HTR-8/SVneo (cell line): ENCODE results near the gene SLC1A5.

Experiments
- DNase-seq: peaks from one replicate; pipeline ENCODE4 v3.0.0; 2011; ENCODE audit warnings: low spot score, mixed read lengths; ENCODE audit not compliant: insufficient read length
- FAIRE-seq: peaks from 2 replicates; lab custom pipeline; 2011; peaks lifted over from hg19 to GRCh38; lab: Jason Lieb, UNC

Gene SLC1A5

DNA sequence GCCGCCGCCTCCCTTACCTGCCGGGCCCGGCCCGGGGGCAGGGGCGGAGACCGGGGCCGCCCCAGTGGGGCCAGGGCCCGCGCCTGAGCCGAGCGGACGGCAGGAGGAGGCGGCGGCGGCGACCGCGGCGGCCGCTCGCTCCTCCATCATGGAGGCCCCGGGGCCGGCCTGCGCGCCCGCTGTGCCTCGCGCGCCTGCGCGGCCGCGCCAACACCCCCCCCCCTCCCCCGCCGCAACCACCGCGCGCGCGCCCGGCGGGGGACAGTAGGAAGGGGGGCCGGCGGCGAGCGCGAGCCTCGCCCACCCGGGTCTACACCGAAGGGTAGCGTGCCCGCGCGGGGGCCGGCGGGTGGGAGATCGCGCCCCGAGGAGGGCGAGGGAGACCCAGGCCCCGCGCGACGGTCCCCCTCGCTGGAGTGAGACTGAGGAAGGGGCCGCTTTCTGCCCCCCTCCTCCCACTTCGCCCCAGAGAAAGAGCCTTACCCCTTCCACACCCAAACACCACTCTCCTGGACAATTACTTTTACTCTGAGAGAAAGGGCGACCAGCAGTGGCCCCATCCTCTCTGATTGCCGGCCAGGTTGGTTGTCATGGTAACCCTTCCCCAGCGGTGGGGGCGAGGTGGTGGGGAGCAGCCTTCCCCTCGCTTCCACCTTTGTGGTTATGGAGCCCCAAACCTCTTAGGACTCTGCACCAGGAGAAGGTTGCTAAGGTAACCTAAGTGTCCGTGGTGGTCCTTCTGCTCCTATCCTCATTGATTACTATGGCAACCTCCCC is 41.9 kb downstream of the SLC1A5 start, which contains the start of gene STRN4:
Gene STRN4, minus strand, starts transcription at position 170 of the 777 bp plus-strand sequence. Its CDS starts 20 bp downstream, at position 150.
- DNase-seq (peak; percentile 74), FAIRE-seq (no peak)

DNA sequence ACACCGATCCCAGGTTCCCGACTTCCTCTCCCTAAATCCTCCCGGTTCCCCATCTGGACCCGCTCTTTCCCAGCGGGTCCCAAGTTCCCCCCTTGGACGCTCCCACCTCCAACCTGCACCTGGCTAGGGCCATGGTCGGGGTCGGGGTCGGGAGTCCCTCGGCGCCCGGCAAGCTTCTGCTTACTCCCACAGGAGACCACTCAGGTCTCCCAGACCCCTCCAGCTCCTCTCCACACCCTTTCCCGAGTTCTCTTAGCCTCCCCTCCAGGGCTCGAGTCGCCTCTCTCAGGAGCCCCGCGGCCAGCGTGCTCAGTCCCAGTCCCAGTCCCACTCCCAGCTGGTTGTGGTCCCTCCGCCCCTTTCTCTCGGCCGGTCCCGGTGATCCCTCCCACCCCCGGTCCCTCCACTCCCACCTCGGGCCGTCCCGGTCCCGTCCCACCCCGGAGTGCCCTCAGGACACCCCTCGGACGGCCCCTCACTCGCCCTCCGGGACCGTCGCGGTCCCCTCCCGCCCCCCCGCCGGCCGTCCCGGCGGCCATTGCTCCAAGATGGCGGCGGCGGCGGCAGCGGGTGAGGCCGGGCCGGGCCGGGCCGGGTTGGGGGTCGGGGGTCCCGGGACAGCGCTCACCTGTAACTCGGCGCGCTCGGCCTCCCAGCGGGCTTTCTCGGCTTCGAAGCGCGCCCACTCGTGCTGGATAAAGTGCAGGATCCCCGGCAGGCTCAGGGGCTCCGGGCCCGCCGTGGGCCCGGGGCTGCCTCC is 42.7 kb downstream of the SLC1A5 start, which contains the start of gene FKRP:
Gene FKRP, plus strand, starts transcription at position 537 of the 760 bp plus-strand sequence. CDS start 9,394 bp downstream, outside the sequence.
- FAIRE-seq (no peak), DNase-seq (no peak)

DNA sequence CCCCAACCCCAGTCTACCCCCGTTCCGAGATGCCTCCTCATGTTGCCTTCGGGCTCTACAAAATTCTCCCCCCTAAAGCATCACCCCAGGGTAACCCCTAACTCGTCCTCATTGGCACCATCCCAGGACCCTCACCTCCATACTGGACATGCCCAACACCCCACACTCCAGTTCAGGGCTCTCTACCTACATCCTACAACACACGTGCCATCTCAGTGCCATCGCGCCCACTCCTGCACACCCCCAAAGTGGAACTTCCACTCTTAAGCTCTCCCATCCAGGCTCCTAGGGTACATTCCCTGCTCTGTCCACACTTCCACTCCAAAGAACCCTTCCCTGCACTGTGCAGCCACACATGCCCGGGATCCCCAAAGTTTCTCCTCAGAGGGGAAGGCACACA is 43.4 kb downstream of the SLC1A5 start:
- DNase-seq (no peak), FAIRE-seq (no peak)

DNA sequence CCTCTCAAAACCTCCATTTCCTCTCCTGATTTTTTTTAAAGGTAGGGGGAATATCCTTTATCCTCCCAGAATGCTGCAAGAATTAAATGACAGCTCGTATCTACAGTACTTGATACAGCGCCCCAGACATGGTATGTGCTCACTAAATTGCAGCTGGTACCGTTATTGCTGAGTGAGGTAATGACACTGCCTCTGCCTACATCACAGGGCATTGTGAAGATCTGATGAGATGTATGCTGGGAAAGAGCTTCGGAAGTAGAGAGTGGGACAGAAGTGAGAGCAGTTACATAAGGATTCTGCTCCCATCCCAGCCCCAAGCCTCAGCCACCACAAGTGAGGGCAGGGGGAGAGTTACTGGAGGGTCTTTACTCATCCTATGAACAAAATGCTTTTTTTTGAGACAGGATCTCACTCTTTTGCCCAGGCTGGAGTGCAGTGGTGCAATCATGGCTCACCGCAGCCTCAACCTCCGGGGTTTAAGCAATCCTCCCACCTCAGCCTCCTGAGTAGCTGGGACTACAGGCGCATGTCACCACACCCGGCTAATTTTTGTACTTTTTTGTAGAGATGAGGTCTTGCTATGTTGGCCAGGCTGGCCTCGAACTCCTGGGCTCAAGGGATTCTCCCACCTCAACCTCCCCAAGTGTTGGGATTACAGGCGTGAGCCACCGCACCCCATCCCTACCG is 44.2 kb downstream of the SLC1A5 start:
- DNase-seq (no peak), FAIRE-seq (no peak)

DNA sequence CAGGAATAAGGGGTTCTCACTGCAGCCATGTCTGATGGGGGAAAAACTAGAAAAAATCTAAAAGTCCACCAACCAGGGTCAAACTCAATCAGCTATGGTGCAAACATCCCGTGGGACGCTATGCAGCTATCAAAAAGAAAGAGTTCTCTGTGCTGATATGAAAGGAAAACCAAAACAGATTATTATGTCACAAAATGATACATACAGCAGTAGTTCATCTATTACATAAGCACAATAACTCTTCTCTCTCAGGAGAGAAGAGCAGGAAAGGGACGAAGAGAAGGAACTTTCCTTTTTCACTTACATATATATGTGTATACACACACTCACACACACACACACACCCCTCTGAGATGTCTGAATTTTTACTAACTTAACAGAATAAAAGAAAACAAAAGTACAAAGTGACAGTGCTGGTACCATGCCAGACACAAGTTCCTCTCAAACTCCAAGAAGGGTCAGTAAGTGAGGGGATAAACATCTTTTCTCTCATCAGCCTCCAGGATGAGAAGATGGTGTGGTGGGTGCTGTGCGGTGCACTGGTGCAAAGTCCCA is 45.4 kb downstream of the SLC1A5 start:
- DNase-seq (no peak), FAIRE-seq (no peak)

DNA sequence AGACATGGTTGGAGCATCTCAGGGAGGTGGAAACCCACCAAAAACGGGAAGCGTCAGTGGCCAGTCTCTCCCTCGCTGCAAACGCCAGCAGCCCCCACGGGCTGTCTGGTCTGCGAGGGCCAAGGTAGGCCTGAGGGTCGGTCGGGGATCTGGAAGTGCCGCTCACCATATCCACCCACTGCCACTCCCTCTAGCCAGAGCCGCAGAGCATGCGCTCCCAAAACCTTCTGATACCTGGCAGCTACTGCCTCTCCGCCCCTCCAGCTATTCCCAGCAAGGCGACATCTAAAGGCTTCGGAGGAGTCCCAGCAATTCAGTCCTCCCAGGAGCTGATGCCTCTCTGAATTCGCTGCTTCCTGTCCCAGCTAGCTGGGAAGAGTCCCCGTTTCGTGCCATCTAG is 46.9 kb downstream of the SLC1A5 start:
- DNase-seq, result no peak
- no peak for FAIRE-seq

DNA sequence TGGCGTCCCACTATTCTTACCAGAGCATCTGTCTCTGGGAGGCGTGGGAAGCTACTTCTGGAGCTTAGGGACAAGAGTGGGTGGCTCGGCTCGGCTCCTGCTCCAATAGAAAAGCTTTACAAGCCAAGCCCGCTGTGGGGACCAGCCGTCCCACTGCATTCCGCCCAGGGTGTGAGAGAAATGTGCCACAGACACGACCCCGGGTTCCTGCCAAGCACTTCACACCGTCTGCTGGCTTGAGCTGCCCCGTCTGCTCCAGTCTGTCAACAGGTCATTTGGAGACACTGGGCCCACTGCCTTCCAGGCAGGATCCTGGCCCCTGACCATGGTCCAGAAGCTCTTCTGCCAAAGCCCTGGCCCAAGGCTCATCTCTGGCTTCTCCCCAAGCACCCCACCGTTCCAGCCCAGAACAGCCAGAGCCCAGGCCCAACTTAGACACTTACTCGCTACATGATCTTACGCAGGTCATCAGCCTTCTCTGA is 49.1 kb downstream of the SLC1A5 start:
- DNase-seq (no peak), FAIRE-seq (no peak)

DNA sequence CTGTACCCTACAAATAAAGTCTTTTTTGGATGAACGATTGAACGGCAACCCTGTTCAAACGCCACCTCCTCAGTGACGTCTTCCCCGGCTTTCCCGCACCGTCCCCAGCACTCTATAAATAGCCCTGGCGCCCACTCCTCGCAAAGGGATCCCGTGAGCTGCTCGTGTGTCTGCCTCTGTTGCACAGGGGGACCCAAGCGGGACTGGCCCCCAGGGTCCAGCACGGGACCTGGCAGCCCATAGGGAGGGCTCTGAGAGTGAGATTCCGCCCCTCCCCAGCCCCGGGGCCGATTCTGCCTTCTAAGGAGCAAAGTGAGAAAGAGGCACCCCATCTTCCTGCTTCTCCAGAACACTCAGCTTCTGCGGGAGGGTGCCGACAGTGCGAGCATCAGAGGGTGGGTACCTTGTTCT is 50.6 kb downstream of the SLC1A5 start:
- FAIRE-seq (no peak), DNase-seq (no peak)

DNA sequence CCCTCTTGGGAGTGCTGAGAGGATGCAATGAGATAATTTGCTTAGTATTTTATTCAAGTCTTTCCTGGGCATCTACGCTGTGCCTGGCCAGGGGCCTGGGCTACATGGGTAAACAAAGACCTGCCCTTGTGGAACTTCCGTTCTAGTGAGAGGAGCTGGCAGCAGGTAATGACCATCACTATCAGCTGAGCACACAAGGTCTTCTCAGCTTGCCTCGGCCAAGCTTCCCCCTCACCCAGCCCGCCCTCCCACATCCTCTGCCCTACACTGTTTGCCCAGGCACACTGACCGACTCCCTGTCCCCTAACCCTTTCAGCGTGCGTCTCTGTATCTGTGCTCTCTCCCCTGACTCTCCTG is 51.1 kb downstream of the SLC1A5 start:
- FAIRE-seq (peak; percentile 13), DNase-seq (no peak)

DNA sequence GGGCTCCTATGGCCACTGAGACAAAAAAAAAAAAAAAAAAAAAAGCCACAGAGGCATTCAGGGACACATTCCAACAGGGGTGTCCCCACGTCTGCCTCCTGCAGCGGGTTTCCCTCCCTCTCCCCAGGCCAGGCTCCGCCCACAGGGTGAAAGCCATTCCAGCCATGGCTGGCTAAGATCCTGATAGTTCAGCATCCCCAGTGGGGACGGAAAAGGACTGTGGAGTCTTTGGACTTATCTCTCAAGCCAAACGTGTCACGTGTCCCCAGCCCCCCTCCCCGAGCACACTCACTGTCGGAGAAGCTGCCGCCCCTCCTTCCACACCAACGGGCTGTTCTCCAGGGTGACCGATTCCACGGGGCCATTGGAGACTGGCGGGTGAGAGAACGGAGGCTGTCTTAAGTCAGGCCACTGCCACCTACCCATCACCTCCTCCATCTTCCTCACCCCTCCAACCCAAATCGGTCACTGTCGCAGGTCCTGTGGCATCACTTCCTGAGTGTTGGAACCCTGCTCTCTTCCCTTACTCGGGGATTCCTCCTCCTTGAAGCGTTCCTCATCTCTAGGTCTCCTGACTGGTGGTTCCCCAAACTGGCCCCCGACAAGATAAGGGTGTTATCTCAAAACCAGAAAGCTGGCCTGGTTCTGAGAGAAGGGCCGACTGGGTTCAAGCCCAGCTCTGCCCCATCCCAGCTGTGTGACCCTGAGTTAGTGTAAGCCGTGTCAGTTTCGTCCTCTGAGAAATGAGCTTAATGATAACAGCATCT is 51.7 kb downstream of the SLC1A5 start:
- DNase-seq (no peak), FAIRE-seq (no peak)

DNA sequence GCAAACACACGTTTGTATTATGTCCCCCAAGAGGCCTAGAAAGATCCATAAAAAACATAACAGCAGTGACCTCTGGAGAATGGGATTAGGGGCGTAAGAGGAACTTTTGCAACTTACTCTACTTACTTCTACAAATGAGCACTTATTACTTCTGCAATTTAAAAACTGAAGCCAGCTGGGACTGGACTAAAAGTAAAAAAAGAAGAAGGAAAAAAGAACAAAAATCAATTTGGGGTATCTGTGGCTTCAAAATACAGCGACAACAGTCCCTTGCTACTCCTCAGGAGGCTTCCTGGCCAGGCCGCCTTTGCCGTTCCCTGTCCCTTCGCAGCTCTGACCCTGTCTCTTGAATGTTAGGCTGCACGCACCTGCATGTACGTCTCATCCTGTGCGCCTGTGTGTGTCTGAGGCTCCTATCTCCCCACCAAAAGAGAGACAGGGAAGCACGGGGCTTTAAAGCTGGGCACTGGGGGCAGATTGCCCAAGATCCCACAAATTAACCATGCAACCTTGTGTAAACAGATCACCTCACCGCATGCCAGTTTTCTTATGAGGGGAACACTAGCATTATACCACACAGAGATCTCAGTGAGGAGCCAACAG is 54.6 kb downstream of the SLC1A5 start:
- DNase-seq, result no peak
- FAIRE-seq, result no peak

DNA sequence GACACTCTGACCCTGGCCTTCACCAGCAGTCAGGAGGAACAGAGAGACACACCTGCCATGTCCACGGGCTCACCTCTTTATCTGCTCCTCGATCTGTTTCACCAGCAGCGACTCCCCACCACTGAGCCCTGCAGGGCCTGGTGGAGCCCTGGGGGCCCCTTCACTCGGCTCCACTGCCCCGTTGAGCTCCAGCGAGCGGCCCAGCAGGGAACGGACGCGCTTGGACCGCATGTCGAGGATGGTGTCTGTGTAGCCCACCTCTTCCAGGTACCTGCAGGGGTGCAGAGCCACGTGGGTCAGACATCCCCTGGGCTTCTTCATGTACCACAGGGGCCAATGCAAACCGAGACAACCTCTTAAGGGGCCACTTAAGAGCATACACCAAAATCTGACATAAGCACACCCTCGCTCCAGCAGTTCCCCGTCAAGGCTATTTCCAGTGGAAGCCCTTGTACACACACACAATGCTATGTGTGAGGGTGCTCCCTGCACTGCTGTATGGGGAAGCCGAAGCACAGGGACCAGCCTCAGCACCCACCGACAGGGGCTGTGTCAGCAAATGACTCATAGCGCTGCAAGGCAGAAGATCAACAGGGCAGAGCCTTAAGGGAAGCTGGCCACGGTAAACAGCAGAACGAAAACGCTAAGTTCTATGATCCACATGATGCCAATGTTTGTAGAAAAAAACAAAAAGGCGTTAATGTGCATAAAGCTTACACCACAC is 55.3 kb downstream of the SLC1A5 start:
- FAIRE-seq, result peak; percentile 74

DNA sequence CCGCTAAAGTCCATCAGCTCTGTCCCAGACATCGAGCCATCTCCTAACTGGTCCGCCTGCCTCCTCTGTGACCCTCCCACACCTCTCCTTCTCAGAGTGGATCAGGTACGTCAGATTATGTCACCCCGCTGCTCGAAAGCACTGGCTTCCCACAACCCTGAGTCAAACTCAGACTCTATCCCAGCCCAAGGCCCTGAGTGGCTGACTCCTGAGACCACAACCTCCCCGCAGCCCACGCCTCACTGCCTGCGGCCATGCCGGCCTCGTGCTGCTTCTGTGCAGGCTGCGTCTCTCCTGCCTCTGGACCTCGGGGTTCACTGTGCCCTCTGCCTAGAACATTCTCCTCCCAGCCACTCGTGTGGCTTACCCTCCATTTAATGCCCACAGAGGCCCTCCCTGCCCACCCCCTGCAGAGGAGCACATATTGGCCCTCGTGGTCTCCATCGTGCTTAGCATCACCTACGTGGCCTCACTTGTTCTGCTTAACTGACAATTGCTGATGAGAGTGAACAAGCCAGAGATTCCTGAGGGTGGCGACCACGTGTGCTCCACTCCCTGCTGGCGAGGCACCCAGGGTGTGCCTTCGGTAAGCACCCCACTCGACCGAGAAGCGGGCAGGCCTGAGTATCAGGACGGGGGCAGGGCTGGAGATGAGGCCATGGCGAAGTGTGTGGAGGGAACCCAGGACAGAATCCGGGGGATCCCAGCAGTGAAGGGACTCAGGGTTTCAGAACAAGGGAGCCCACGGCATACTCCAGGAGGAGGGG is 56.0 kb downstream of the SLC1A5 start:
- DNase-seq, result no peak
- FAIRE-seq, result peak; percentile 4

More for the DNA sequence above, 55.3 kb downstream of the SLC1A5 start:
- no peak for DNase-seq

DNA sequence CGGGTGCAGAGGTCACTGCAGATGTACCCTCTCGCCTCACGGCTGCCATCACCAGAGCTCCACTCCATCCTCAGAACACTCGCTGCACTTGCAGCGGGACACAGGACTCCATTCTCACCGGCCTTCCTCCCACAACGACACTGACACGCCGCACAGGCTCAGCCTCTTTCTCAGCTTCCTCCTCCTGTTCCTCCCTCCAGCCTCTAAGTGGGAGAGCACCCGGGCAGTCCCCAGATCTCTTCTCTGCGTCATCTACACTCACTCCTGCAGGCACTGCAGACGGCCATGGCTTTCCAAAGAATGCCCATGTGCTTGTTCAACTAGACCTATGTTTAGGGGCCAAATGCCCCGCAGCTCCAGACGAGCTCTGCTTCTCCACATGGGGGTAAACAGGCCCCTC is 56.8 kb downstream of the SLC1A5 start:
- no peak for DNase-seq
- FAIRE-seq, result no peak

DNA sequence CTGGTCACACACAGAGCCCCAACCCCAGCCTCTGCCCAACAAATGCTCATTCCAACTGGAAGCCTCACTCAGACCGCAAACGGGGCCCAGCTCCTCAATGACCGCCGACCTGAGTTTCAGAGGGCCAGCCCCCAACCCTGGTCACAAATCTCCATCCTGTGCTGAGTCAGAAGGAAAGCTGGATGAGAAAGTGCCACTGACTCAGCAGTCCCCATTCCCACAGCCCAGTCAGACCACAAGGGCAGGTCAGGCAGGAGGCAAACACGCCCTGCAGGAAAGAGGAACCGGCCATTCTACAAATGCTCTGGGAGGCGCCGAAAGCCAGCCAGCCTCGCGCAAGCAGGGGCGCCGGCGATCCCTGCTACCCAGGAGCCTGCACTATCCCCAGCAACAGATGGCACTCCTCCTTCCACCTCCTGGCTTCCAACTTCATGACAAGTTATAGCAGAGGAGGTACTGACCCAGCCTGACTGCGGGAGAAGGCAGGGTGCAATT is 57.3 kb downstream of the SLC1A5 start:
- FAIRE-seq (peak; percentile 81), DNase-seq (peak; percentile 67)

DNA sequence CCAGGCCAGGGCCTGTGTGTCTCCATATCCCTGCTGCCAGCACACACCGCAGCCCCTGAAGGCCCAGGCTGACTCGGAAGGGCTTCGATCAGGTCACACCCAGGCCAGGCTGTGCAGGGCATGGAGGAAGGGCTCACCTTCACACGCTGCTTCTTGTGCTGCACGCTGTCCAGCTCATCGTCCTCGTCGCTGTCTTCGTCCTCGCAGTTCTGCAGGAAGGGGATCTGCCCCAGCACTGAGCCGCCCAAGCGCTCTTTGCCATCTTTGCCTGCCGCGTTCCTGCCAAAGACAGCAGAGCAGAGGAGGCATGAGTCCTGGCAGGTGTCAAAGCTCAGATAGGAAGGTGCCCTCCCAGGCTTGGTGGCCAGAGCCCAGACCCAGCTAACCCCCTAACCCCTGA is 57.8 kb downstream of the SLC1A5 start:
- FAIRE-seq (no peak), DNase-seq (no peak)

DNA sequence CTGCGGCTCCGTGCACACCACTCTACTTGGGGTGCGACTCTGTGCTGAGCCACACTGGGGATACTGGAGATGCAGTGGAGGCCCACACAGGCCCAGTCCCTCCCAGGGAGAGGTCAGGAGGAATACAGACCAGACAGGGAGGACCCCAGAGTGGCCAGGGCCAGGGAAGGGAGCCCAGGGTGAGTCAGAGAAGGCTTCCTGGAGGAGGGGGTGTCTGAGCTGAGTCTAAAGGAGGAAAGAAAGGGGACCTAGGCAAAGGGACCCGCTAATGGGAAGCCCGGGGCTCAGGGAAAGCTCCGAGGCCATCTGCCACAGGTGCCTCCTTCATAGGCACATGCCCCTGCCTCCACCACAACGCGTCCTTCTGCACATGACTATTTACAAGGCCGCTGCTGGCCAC is 58.2 kb downstream of the SLC1A5 start:
- DNase-seq, result no peak
- no peak for FAIRE-seq

DNA sequence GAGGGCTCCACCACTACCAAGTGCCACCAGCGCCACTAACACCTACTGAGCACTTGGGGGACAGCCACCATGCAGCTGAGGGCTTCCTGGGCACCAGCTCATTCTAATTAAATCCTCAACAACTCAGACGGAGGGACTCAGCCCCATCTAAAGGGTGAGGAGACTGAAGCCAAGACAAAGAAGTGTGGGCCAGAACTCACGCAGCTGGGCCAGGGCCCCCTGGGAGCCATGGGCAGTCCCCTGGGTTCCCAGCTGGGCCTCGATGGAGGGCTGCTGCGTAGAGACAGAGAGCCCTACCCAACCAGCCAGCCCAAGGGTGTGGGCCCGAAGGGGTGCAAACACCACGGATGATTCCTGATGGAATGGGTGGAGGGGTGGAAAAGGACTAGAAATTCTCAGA is 58.7 kb downstream of the SLC1A5 start:
- no peak for DNase-seq
- no peak for FAIRE-seq
